Endodermal cell (in vitro differentiated cells): ENCODE measurements around the gene APPBP2. TPM values are rescaled to one million over a fixed set of nuclear protein-coding genes. Genes with fewer than 3 reads are reported as not detected.

ENCODE experiments used
- DNase-seq: peaks from one replicate; pipeline ENCODE4 v3.0.0-alpha.2; 2017
- H3K27ac ChIP-seq: 2 replicates; pipeline ENCODE4 v1.5.1; 2013; ENCODE audit warnings: mild to moderate bottlenecking, low read depth, low read length, moderate library complexity
- H3K27me3 ChIP-seq: 2 replicates; pipeline ENCODE4 v1.6.1; 2013; ENCODE audit warnings: mild to moderate bottlenecking, low read length, moderate library complexity; ENCODE audit not compliant: insufficient read depth, control insufficient read depth, poor library complexity, severe bottlenecking
- H3K36me3 ChIP-seq: 2 replicates; pipeline ENCODE4 v1.7.0; 2013; ENCODE audit warnings: mild to moderate bottlenecking, low read length, moderate library complexity; ENCODE audit not compliant: control insufficient read depth, insufficient read depth
- H3K4me1 ChIP-seq: one replicate; pipeline ENCODE4 v1.7.0; 2013; ENCODE audit warnings: low read length; ENCODE audit not compliant: control insufficient read depth, insufficient read depth
- H3K4me3 ChIP-seq: 2 replicates; pipeline ENCODE4 v1.5.1; 2013; ENCODE audit warnings: mild to moderate bottlenecking, low read length, moderate library complexity
- H3K9ac ChIP-seq: 2 replicates; pipeline ENCODE4 v1.6.1; 2013; ENCODE audit warnings: mild to moderate bottlenecking, low read length, moderate library complexity; ENCODE audit not compliant: poor library complexity, severe bottlenecking; ENCODE audit errors: extremely low read depth
- H3K9me3 ChIP-seq: 2 replicates; pipeline ENCODE4 v1.6.1; 2013; ENCODE audit warnings: mild to moderate bottlenecking, low read length, moderate library complexity; ENCODE audit not compliant: control insufficient read depth
- H3K27ac Mint-ChIP-seq: 2 replicates; pipeline ENCODE4 v1.8.0; 2020; ENCODE audit warnings: mixed read lengths
- H3K27me3 Mint-ChIP-seq: 2 replicates; pipeline ENCODE4 v1.8.0; 2021; ENCODE audit warnings: mild to moderate bottlenecking, mixed read lengths; ENCODE audit not compliant: insufficient read depth
- H3K36me3 Mint-ChIP-seq: 2 replicates; pipeline ENCODE4 v1.8.0; 2020; ENCODE audit warnings: low read depth, mixed read lengths
- H3K4me1 Mint-ChIP-seq: 2 replicates; pipeline ENCODE4 v1.8.0; 2020; ENCODE audit warnings: mixed read lengths
- H3K4me3 Mint-ChIP-seq: 2 replicates; pipeline ENCODE4 v1.8.0; 2020; ENCODE audit warnings: mild to moderate bottlenecking, moderate library complexity, mixed read lengths
- H3K9me3 Mint-ChIP-seq: 2 replicates; pipeline ENCODE4 v1.8.0; 2020; ENCODE audit warnings: mild to moderate bottlenecking, mixed read lengths
- CTCF ChIP-seq: fragments of 200-600 bp; sonication (generic); conservative IDR thresholded peaks from 2 replicates; pipeline ENCODE4 v1.5.0; 2021; ENCODE audit warnings: antibody characterized with exemption, mild to moderate bottlenecking
- WGBS, 2 experiments: methylation state at CpG; one replicate each; pipeline versions ENCODE4 v1.1.5 to v1.1.7; 2013; ENCODE audit warnings: missing lambda C conversion rate in 2 of 2, mixed read lengths in 1 of 2; ENCODE audit not compliant: insufficient coverage in 1 of 2, insufficient read length in 1 of 2; 5-methylcytosine and 5-hydroxymethylcytosine counted together
- total RNA-seq, 2 donors: library from RNA; stranded (reverse); fragmentation: NEBNext Ultra II Directional in 1 of 2; extraction: Animal tissue kit (Norgen Biotek cat#: 25700) in 1 of 2; gene quantifications; 2 replicates in 1 of 2; 3 replicates in 1 of 2; pipeline ENCODE4 v1.2.1, GENCODE V29; 2021

APPBP2 gene
- total RNA-seq, 2 donors from 2014 or later: 25.3 to 28.1 TPM

GRCh38 chr17:60451071-60451470, 75.0 kb downstream of the APPBP2 start:
- Histone ChIP-seq H3K27ac (no peak overlapping the region), H3K4me3 (no peak overlapping the region), H3K27me3 (no peaks in the 10 kb centered on the region), H3K36me3 (peaks cover 78% of the 10 kb centered on the region), H3K9ac (no peak overlapping the region), H3K9me3 (no peaks in the 10 kb centered on the region), H3K4me1 (no peaks in the 10 kb centered on the region)
- Mint-ChIP-seq H3K36me3 (peaks cover 57% of the 10 kb centered on the region), H3K9me3 (no peaks in the 10 kb centered on the region), H3K4me1 (no peaks in the 10 kb centered on the region), H3K27me3 (no peaks in the 10 kb centered on the region), H3K4me3 (no peak overlapping the region), H3K27ac (no peak overlapping the region)
- DNase-seq: no peak
- TF ChIP-seq CTCF: no peak
- 100% methylated on average over 1 of the region's 1 CpG; no CpG with 5 or more reads in 1 of the 2 experiments for WGBS, 2 experiments

GRCh38 chr17:60447375-60447774, 78.7 kb downstream of the APPBP2 start:
- Histone ChIP-seq H3K9ac (no peak overlapping the region), H3K4me3 (no peak overlapping the region), H3K27ac (no peak overlapping the region), H3K9me3 (no peaks in the 10 kb centered on the region), H3K36me3 (peaks cover 55% of the 10 kb centered on the region), H3K27me3 (no peaks in the 10 kb centered on the region), H3K4me1 (no peaks in the 10 kb centered on the region)
- Mint-ChIP-seq H3K27me3 (no peaks in the 10 kb centered on the region), H3K36me3 (peaks cover 40% of the 10 kb centered on the region), H3K4me3 (no peak overlapping the region), H3K9me3 (no peaks in the 10 kb centered on the region), H3K27ac (no peak overlapping the region), H3K4me1 (no peaks in the 10 kb centered on the region)
- 94 to 96% methylated on average over 7 to 8 of the region's 8 CpGs for WGBS, 2 experiments
- TF ChIP-seq CTCF: no peak
- DNase-seq: no peak

GRCh38 chr17:60445144-60445543, 80.9 kb downstream of the APPBP2 start:
- H3K27ac Mint-ChIP-seq: no peak overlapping the region
- TF ChIP-seq CTCF: no peak
- Histone ChIP-seq H3K9me3 (no peaks in the 10 kb centered on the region), H3K27me3 (no peaks in the 10 kb centered on the region), H3K4me1 (no peaks in the 10 kb centered on the region), H3K4me3 (no peak overlapping the region), H3K9ac (no peak overlapping the region), H3K27ac (no peak overlapping the region), H3K36me3 (peaks cover 36% of the 10 kb centered on the region)
- H3K4me1 Mint-ChIP-seq: no peaks in the 10 kb centered on the region
- no peaks in the 10 kb centered on the region for H3K27me3 Mint-ChIP-seq
- no peak for DNase-seq
- H3K9me3 Mint-ChIP-seq: peaks cover 5% of the 10 kb centered on the region
- H3K4me3 Mint-ChIP-seq: no peak overlapping the region
- peaks cover 23% of the 10 kb centered on the region for H3K36me3 Mint-ChIP-seq
